HepG2 (cell line): ENCODE measurements around the gene MRPL38.

ENCODE experiments used
- ELF1 ChIP-seq: sonication (generic); formaldehyde crosslinking; IDR thresholded peaks from 2 replicates; pipeline ENCODE4 v1.4.0; 2020; ENCODE audit warnings: missing genetic modification reagents
- GATA4 ChIP-seq: sonication (generic); IDR thresholded peaks from 2 replicates; pipeline ENCODE4 v1.6.1; 2016; ENCODE audit warnings: antibody characterized with exemption, low read depth, borderline replicate concordance
- JUNB ChIP-seq: sonication (generic); formaldehyde crosslinking; IDR thresholded peaks from 2 replicates; pipeline ENCODE4 v1.8.0; 2022; ENCODE audit warnings: missing genetic modification reagents, mild to moderate bottlenecking, borderline replicate concordance
- NFYB ChIP-seq: sonication (generic); formaldehyde crosslinking; IDR thresholded peaks from 2 replicates; pipeline ENCODE4 v1.4.0; 2020; ENCODE audit warnings: missing genetic modification reagents
- PRPF4 ChIP-seq: fragments of 200-400 bp; formaldehyde crosslinking; IDR thresholded peaks from 2 replicates; pipeline ENCODE4 v1.6.1; 2016; ENCODE audit warnings: low read length, low read depth; ENCODE audit not compliant: poor library complexity, severe bottlenecking
- THAP11 ChIP-seq: IDR thresholded peaks from 2 replicates; pipeline ENCODE4 v1.6.1; 2016; ENCODE audit warnings: missing biosample characterization, missing genetic modification reagents
- ZNF335 ChIP-seq: sonication (generic); formaldehyde crosslinking; IDR thresholded peaks from 2 replicates; pipeline ENCODE4 v1.4.0; 2020; ENCODE audit warnings: missing genetic modification reagents
- ZNF609 ChIP-seq: sonication (generic); formaldehyde crosslinking; IDR thresholded peaks from 2 replicates; pipeline ENCODE4 v1.4.0; 2020; ENCODE audit warnings: mild to moderate bottlenecking, missing genetic modification reagents, borderline replicate concordance
- ZSCAN22 ChIP-seq: sonication (generic); formaldehyde crosslinking; IDR thresholded peaks from 2 replicates; pipeline ENCODE4 v1.4.0; 2020; ENCODE audit warnings: mild to moderate bottlenecking, missing genetic modification reagents
- TF ChIP-seq, protein P1 (sequence below): sonication (generic); formaldehyde crosslinking; IDR thresholded peaks from 2 replicates; pipeline ENCODE4 v1.5.0; 2020; ENCODE audit warnings: mild to moderate bottlenecking, missing genetic modification reagents, moderate library complexity

DNA sequence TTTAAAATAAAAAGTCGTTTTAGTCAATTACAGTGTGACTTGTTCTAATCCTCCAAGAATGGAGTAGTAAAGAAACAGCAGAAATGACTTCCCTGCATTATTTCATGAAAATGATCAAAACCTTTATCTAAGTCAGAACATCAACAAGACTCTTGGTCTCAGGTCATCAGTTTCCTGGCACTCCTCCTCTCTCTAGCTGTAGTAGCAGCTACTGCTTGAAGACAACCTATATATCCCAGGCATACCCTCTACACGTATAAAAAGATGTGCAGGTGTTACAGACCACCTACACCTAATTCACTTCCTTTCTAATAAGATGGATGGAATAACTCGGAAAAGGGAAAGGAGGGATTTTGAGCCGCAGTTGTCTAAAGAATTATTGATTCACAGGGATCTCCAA is 37.8 kb upstream of the MRPL38 start:
- TF ChIP-seq ZNF335 (CRISPR knock-in tag) (no peak), JUNB (no peak), THAP11 (CRISPR knock-in tag) (no peak), PRPF4 (no peak), NFYB (CRISPR knock-in tag) (no peak), GATA4 (no peak), ZSCAN22 (no peak), ELF1 (CRISPR knock-in tag) (no peak), ZNF609 (CRISPR knock-in tag) (no peak)
- TF ChIP-seq, protein P1, sequence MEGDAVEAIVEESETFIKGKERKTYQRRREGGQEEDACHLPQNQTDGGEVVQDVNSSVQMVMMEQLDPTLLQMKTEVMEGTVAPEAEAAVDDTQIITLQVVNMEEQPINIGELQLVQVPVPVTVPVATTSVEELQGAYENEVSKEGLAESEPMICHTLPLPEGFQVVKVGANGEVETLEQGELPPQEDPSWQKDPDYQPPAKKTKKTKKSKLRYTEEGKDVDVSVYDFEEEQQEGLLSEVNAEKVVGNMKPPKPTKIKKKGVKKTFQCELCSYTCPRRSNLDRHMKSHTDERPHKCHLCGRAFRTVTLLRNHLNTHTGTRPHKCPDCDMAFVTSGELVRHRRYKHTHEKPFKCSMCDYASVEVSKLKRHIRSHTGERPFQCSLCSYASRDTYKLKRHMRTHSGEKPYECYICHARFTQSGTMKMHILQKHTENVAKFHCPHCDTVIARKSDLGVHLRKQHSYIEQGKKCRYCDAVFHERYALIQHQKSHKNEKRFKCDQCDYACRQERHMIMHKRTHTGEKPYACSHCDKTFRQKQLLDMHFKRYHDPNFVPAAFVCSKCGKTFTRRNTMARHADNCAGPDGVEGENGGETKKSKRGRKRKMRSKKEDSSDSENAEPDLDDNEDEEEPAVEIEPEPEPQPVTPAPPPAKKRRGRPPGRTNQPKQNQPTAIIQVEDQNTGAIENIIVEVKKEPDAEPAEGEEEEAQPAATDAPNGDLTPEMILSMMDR: no peak
